ENCODE measurements around the gene BUD23. TPM values are rescaled to one million over a fixed set of nuclear protein-coding genes. Genes with fewer than 3 reads are reported as not detected.

Gene BUD23
- total and polyA plus RNA-seq, 9 of the 15 experiments (the other 6 are each of a cell fraction or from before 2014, with no cell fraction given), result 79.5 to 270 (median 150) TPM

DNA sequence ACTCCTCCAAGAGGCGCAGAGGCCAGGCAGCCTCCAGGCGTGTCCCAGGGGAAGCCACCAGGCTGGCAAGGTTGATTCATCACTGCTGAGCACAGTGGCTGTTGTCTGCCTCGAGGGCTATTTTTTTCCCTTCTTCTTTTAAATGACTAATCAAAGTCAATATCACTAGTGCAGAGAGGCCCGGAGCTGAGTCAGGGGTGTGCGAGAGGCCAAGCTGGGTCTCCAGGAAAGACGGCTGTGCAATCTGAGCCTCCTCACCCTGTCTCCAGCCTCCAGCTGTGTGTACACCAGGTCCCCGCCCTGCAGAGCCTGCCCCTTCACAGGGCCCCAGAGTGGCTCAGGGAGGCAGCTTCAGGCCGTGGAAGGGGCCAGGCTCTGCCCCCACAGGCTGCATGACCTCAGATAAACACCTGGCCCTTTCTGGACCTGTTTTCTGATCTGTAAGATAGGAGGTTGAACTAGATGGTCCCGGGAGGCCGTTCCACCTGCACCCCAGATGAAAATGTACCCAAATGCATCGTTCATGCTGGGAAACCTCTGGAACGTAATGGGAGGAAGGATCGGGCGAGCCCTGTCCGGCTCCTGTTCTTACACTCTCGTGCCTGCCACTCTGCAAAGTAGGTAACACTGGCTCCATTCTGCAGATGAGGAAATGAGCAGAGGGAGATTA is 32.4 kb downstream of the BUD23 start (continued):
- TF ChIP-seq KLF6 (CRISPR knock-in tag; IDR thresholded peaks at IDR 0.05; ENCODE audit: borderline replicate concordance) (no peak), TFAP4 (CRISPR knock-in tag; IDR thresholded peaks at IDR 0.05; ENCODE audit: borderline replicate concordance) (peak; percentile 99), ZNF12 (CRISPR knock-in tag; IDR thresholded peaks at IDR 0.05) (no peak), KAT2B (IDR thresholded peaks at IDR 0.05; ENCODE audit: low read depth, low read length) (no peak), FOXA3 (CRISPR knock-in tag; conservative IDR thresholded peaks at IDR 0.05 in 1 of 2, IDR thresholded peaks at IDR 0.05 in 1 of 2) (peak; percentile 93 to 99), ZFP36 (IDR thresholded peaks at IDR 0.05; ENCODE audit: low read depth, low read length, partially characterized antibody) (peak; percentile 75), E2F3 (CRISPR knock-in tag; IDR thresholded peaks at IDR 0.05) (0 out of 2 replicates have a peak, but pooled peaks have one; percentile 18), ZNF696 (CRISPR knock-in tag; conservative IDR thresholded peaks at IDR 0.05) (no peak), MTA3 (IDR thresholded peaks at IDR 0.05; ENCODE audit: borderline replicate concordance) (peak; percentile 88), ZBTB43 (CRISPR knock-in tag; IDR thresholded peaks at IDR 0.05) (no peak), LCOR (CRISPR knock-in tag; IDR thresholded peaks at IDR 0.05) (0 out of 2 replicates have a peak, but pooled peaks have one; percentile 2), ETS1 (conservative IDR thresholded peaks at IDR 0.05; ENCODE audit: control insufficient read depth, low read depth, low read length) (peak; percentile 77), MAFG (tag; conservative IDR thresholded peaks at IDR 0.05) (peak; percentile 65; the same call in 1 of the 2 replicates), ZNF584 (CRISPR knock-in tag; IDR thresholded peaks at IDR 0.05; ENCODE audit: low read depth) (peak; percentile 56; the same call in 1 of the 2 replicates), SRF (CRISPR knock-in tag; IDR thresholded peaks at IDR 0.05) (peak in 1 of 2 experiments; percentile 90; a peak in 1 of 4 replicates)
- TF ChIP-seq, protein P1, sequence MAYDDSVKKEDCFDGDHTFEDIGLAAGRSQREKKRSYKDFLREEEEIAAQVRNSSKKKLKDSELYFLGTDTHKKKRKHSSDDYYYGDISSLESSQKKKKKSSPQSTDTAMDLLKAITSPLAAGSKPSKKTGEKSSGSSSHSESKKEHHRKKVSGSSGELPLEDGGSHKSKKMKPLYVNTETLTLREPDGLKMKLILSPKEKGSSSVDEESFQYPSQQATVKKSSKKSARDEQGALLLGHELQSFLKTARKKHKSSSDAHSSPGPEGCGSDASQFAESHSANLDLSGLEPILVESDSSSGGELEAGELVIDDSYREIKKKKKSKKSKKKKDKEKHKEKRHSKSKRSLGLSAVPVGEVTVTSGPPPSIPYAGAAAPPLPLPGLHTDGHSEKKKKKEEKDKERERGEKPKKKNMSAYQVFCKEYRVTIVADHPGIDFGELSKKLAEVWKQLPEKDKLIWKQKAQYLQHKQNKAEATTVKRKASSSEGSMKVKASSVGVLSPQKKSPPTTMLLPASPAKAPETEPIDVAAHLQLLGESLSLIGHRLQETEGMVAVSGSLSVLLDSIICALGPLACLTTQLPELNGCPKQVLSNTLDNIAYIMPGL (CRISPR knock-in tag; IDR thresholded peaks at IDR 0.05), result no peak
- TF ChIP-seq, protein P2, sequence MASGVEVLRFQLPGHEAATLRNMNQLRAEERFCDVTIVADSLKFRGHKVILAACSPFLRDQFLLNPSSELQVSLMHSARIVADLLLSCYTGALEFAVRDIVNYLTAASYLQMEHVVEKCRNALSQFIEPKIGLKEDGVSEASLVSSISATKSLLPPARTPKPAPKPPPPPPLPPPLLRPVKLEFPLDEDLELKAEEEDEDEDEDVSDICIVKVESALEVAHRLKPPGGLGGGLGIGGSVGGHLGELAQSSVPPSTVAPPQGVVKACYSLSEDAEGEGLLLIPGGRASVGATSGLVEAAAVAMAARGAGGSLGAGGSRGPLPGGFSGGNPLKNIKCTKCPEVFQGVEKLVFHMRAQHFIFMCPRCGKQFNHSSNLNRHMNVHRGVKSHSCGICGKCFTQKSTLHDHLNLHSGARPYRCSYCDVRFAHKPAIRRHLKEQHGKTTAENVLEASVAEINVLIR (CRISPR knock-in tag; IDR thresholded peaks at IDR 0.05), result no peak
- TF ChIP-seq, protein P3, sequence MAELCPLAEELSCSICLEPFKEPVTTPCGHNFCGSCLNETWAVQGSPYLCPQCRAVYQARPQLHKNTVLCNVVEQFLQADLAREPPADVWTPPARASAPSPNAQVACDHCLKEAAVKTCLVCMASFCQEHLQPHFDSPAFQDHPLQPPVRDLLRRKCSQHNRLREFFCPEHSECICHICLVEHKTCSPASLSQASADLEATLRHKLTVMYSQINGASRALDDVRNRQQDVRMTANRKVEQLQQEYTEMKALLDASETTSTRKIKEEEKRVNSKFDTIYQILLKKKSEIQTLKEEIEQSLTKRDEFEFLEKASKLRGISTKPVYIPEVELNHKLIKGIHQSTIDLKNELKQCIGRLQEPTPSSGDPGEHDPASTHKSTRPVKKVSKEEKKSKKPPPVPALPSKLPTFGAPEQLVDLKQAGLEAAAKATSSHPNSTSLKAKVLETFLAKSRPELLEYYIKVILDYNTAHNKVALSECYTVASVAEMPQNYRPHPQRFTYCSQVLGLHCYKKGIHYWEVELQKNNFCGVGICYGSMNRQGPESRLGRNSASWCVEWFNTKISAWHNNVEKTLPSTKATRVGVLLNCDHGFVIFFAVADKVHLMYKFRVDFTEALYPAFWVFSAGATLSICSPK (IDR thresholded peaks at IDR 0.05; ENCODE audit: borderline replicate concordance), result no peak
